ENCODE measurements around the gene EVX1.

Gene EVX1

DNA sequence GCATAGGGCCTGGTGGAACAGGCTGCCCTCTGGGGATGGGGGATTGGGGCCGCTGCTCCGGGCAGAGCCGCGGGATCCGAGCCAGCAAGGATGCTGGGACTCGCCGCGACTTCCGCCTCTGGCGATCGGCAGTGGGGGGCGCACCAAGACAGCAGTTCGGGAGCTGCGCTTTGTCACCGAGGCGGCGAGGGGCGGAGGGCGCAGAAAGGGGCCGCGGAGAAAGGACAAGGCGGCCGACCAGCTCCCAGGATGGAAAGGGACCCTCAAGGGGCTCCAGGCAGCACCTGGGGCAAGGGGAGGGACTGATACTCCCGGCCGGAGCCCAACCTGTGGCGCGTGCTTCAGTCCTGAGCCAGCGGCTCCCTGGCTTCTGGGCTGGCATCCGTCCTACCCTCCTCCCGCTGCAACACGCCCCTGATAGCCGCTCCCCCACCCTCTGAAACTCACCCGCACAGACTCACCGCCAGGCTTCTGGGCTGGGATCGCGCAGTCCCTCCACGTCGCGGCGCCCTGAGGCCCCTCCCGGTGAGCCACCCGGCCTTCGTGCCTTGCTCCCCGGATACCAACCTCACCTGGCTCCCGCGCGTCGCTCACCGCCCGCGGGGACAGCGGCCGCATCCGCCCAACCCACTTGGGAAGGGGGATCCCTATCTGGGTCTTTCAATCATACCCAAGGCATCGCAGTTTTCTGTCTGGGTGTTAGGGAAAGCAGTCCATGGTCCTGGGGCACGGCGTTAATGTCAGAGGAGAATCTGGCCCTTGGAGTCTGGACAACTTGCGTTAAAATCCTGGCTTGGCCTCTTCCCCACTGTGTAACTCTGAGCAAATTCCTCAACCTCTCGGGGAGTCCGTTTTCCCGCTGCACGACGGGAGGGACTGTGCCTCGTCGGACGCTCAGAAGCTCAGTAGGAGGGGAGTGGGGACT is 7.0 kb upstream of the EVX1 start:
- Histone ChIP-seq H3K27ac (no peak overlapping the region), H3K4me3 (peak overlapping the region; percentile 13 to 46), H3K36me3 (no peaks in the 10 kb centered on the region), H3K27me3 (peaks cover 0 to 71% of the 10 kb centered on the region in 2 donors), H3K9me3 (no peaks in the 10 kb centered on the region), H3K4me1 (peaks cover 0 to 24% (median 20%) of the 10 kb centered on the region in 4 donors)
- TF ChIP-seq CTCF (IDR thresholded peaks at IDR 0.05): no peak
- peak in 1 of 2 donors; percentile 37 for DNase-seq
- intact Hi-C loops (cut with DNase I; ENCODE audit: low total_unique reads): no loop called here

- peak in 1 of 2 donors; percentile 34 for DNase-seq
- Histone ChIP-seq H3K4me1 (peaks cover 0 to 32% (median 28%) of the 10 kb centered on the region in 4 donors), H3K27ac (no peak overlapping the region), H3K4me3 (no peak overlapping the region), H3K27me3 (peaks cover 0 to 87% of the 10 kb centered on the region in 2 donors), H3K36me3 (no peaks in the 10 kb centered on the region), H3K9me3 (no peaks in the 10 kb centered on the region)
- TF ChIP-seq CTCF (IDR thresholded peaks at IDR 0.05): no peak
- intact Hi-C loops (cut with DNase I; ENCODE audit: low total_unique reads): no loop called here
Measured at GRCh38 chr7:27237735-27238334, 4.8 kb upstream of the EVX1 start.

- intact Hi-C loops (cut with DNase I; ENCODE audit: low total_unique reads): no loop called here
- Histone ChIP-seq H3K4me1 (peaks cover 0 to 43% (median 37%) of the 10 kb centered on the region in 4 donors), H3K27ac (no peak overlapping the region), H3K36me3 (no peaks in the 10 kb centered on the region), H3K27me3 (peaks cover 0 to 93% of the 10 kb centered on the region in 2 donors), H3K4me3 (no peak overlapping the region), H3K9me3 (no peaks in the 10 kb centered on the region)
- peak in 1 of 2 donors; percentile 64 for DNase-seq
- TF ChIP-seq CTCF (IDR thresholded peaks at IDR 0.05): no peak
Measured at GRCh38 chr7:27238979-27239386, 3.6 kb upstream of the EVX1 start.

GRCh38 chr7:27239387-27240014 is 3.1 kb upstream of the EVX1 start:
- H3K4me1 ChIP-seq: peaks cover 0 to 45% (median 38%) of the 10 kb centered on the region in 4 donors
- DNase-seq: no peak
- H3K27me3 ChIP-seq: peaks cover 0 to 97% of the 10 kb centered on the region in 2 donors
- H3K4me3 ChIP-seq: no peak overlapping the region
- H3K36me3 ChIP-seq: no peaks in the 10 kb centered on the region
- no peak for TF ChIP-seq CTCF (IDR thresholded peaks at IDR 0.05)
- intact Hi-C loops (cut with DNase I; ENCODE audit: low total_unique reads): no loop called here
- no peak overlapping the region for H3K27ac ChIP-seq
- no peaks in the 10 kb centered on the region for H3K9me3 ChIP-seq

DNA sequence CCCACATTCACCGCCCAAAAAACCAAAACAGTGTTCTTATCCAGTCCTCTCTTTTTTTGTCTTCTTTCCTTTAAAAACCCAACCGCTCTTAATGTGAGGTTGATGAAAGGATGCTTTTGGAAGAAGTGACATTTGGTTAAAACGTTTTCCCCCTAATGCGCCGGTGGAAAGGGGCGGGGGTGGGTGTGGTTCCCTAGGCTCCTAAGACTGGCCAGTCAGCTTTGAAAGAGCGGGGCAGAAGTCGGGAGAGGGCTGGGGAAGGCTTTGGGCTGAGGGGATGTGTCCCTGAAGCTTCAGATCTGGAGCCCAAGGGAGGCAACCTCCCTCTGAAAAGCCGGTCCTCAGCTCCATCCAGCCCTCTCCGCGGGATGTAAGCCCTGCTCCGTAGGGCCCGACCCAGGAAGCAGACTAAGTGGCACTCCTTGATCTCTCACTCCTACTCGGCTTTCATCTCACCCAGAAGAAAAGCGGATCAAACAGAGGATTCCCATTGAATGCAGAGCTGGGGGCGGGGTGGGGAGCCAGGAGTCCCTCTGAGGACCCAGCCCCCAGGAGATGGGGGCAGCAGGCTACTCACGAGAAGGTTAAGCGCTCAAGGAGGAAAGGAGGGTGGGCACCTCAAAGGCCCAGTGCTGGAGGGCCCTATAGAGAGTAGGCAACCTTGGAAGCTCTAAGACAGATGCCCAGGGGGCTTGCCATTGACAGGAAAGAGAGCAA is 2.4 kb upstream of the EVX1 start:
- peaks cover 0 to 51% (median 42%) of the 10 kb centered on the region in 4 donors for H3K4me1 ChIP-seq
- DNase-seq: no peak
- H3K4me3 ChIP-seq: no peak overlapping the region
- no peak for TF ChIP-seq CTCF (IDR thresholded peaks at IDR 0.05)
- no peak overlapping the region for H3K27ac ChIP-seq
- intact Hi-C loops (cut with DNase I; ENCODE audit: low total_unique reads): no loop called here
- H3K9me3 ChIP-seq: no peaks in the 10 kb centered on the region
- peaks cover 0 to 97% of the 10 kb centered on the region in 2 donors for H3K27me3 ChIP-seq
- H3K36me3 ChIP-seq: no peaks in the 10 kb centered on the region

Measured in tibial artery (tissue), 4 donors.